Natural killer cell (primary cell): ENCODE data around the gene RNF222. TPM values are rescaled to one million over a fixed set of nuclear protein-coding genes. Genes with fewer than 3 reads are reported as not detected.

Experiments
- ATAC-seq, 3 donors: fragments of 150-1000 bp in 2 of 3; fragments of 200-7000 bp in 1 of 3; cut with Tn5 transposase; 1 replicate in 1 of 3; 2 replicates in 2 of 3; pipeline ENCODE4 v1.10.0; 2021; ENCODE audit warnings: mild to moderate bottlenecking in 2 of 3, moderate library complexity in 2 of 3
- DNase-seq, 2 donors: peaks; one replicate each; pipeline versions ENCODE4 v3.0.0 to v3.0.0-alpha.2; 2013 to 2021; ENCODE audit warnings: mixed read lengths in 1 of 2
- H3K27ac ChIP-seq: one replicate; pipeline ENCODE4 v1.5.1; 2013; ENCODE audit warnings: mild to moderate bottlenecking, low read length
- H3K27me3 ChIP-seq: one replicate; pipeline ENCODE4 v1.6.1; 2013; ENCODE audit warnings: low read length; ENCODE audit not compliant: control insufficient read depth, insufficient read depth
- H3K36me3 ChIP-seq: one replicate; pipeline ENCODE4 v1.6.1; 2013; ENCODE audit warnings: low read length; ENCODE audit not compliant: control insufficient read depth, insufficient read depth
- H3K4me1 ChIP-seq: one replicate; pipeline ENCODE4 v1.6.1; 2013; ENCODE audit warnings: low read length; ENCODE audit not compliant: control insufficient read depth, insufficient read depth
- H3K4me3 ChIP-seq: one replicate; pipeline ENCODE4 v1.5.1; 2013; ENCODE audit warnings: low read length
- H3K9me3 ChIP-seq: one replicate; pipeline ENCODE4 v1.6.1; 2013; ENCODE audit warnings: low read length; ENCODE audit not compliant: control insufficient read depth, insufficient read depth
- H3K27ac Mint-ChIP-seq, 2 donors: one replicate each; pipeline ENCODE4 v1.8.0; 2022; ENCODE audit warnings: mild to moderate bottlenecking in 2 of 2, mixed read lengths in 2 of 2, moderate library complexity in 1 of 2
- H3K27me3 Mint-ChIP-seq, 2 donors: one replicate each; pipeline ENCODE4 v1.8.0; 2022; ENCODE audit warnings: low read depth in 2 of 2, mixed read lengths in 2 of 2
- H3K36me3 Mint-ChIP-seq: one replicate; pipeline ENCODE4 v1.8.0; 2022; ENCODE audit warnings: mixed read lengths
- H3K4me1 Mint-ChIP-seq, 2 donors: one replicate each; pipeline ENCODE4 v1.8.0; 2022; ENCODE audit warnings: mixed read lengths in 2 of 2
- H3K4me3 Mint-ChIP-seq: one replicate; pipeline ENCODE4 v1.8.0; 2022; ENCODE audit warnings: mild to moderate bottlenecking, moderate library complexity, mixed read lengths
- H3K9me3 Mint-ChIP-seq, 2 donors: one replicate each; pipeline ENCODE4 v1.8.0; 2022; ENCODE audit warnings: mixed read lengths in 2 of 2
- WGBS: methylation state at CpG from one replicate; pipeline ENCODE4 v1.1.7; 2013; ENCODE audit warnings: missing lambda C conversion rate; ENCODE audit not compliant: insufficient coverage; 5-methylcytosine and 5-hydroxymethylcytosine counted together
- intact Hi-C: fragments of 100-400 bp; cut with micrococcal nuclease; formaldehyde crosslinking; loops from one replicate; pipeline ENCODE4 v1.14.2; 2022
- total RNA-seq, 4 donors: library from RNA; stranded (reverse); fragments of 120-200 nt in 1 of 4; gene quantifications; one replicate each; pipeline versions ENCODE4 v1.2.3 to v1.2.4, GENCODE V29; 2013 to 2022
- TF ChIP-seq, protein P1 (sequence below): fragments of 200-600 bp; IDR thresholded peaks from one replicate; pipeline ENCODE4 v1.8.0; 2022; ENCODE audit warnings: antibody characterized with exemption

RNF222 gene
- total RNA-seq, 3 donors from 2014 or later (not counting 1 experiment from before 2014, with no cell fraction given): 0.35 to 1.1 (median 0.52) TPM

DNA sequence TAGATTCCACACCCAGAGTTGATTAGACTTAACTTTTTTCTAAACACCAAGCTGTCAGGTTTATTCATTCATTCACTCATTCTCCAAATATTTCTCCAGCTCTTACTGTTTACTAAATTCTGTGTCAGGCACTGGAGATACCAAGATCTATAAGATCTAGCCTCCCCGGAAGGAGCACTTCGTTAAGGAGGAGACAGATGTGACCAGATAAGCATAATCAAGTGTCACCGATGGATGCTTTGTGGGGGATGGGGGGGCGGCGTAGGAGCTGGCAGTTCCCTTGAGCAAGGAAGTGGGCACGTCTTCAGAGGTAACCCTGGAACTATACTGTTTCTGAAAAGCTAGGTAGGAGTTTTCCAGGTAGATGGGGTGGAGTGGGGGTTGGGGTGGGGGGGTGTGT, 10.8 kb downstream of the RNF222 start:
- Histone ChIP-seq H3K4me1 (peaks cover 43% of the 10 kb centered on the region), H3K4me3 (no peak overlapping the region), H3K27ac (no peak overlapping the region), H3K9me3 (no peaks in the 10 kb centered on the region), H3K36me3 (no peaks in the 10 kb centered on the region), H3K27me3 (no peaks in the 10 kb centered on the region)
- intact Hi-C loops: loop anchor here (10.0 kb wide), 1 partner anchor 358 kb away; the partner anchor contains the start of gene CCDC42
- TF ChIP-seq, protein P1, sequence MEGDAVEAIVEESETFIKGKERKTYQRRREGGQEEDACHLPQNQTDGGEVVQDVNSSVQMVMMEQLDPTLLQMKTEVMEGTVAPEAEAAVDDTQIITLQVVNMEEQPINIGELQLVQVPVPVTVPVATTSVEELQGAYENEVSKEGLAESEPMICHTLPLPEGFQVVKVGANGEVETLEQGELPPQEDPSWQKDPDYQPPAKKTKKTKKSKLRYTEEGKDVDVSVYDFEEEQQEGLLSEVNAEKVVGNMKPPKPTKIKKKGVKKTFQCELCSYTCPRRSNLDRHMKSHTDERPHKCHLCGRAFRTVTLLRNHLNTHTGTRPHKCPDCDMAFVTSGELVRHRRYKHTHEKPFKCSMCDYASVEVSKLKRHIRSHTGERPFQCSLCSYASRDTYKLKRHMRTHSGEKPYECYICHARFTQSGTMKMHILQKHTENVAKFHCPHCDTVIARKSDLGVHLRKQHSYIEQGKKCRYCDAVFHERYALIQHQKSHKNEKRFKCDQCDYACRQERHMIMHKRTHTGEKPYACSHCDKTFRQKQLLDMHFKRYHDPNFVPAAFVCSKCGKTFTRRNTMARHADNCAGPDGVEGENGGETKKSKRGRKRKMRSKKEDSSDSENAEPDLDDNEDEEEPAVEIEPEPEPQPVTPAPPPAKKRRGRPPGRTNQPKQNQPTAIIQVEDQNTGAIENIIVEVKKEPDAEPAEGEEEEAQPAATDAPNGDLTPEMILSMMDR: no peak
- H3K27ac Mint-ChIP-seq: peak overlapping the region in 1 of 2 donors; percentile 53
- DNase-seq: no peak
- 92% methylated on average over 6 of the region's 6 CpGs for WGBS
- ATAC-seq: no peak
- H3K4me3 Mint-ChIP-seq: peak overlapping the region; percentile 52
- peaks cover 5% of the 10 kb centered on the region for H3K36me3 Mint-ChIP-seq
- peaks cover 0 to 4% of the 10 kb centered on the region in 2 donors for H3K27me3 Mint-ChIP-seq
- H3K9me3 Mint-ChIP-seq: no peaks in the 10 kb centered on the region
- H3K4me1 Mint-ChIP-seq: peaks cover 46 to 58% of the 10 kb centered on the region in 2 donors

DNA sequence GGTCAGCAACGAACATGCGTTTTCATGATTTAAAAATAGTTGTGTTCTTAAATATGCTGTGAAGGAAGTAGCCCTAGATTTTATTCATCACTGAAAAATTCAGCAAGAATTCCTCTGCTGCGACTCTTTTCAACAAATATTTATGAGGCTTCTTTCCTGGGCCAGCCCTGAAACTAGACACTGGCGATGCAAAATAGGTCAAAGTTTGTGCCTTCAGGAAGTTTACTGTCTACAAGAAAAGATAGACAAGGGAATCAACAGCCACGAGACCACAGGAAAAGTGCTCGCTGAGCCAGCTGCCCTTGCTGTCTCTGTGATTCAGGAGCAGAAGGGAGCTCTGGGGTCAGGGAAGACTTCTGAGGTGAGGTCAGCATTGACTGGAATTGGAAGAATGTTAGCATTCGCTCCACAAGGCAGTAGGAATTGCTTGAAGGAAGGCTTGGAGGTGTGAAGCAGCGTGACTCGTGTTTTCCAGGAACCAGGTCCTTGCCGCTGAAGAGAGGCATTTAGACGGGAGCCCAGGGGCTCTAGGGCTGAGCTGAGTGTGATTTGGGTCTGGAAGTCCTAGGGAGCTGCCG, 12.7 kb downstream of the RNF222 start:
- 91% methylated on average over 12 of the region's 12 CpGs for WGBS
- Mint-ChIP-seq H3K27me3 (peaks cover 0 to 4% of the 10 kb centered on the region in 2 donors), H3K9me3 (no peaks in the 10 kb centered on the region), H3K4me1 (peaks cover 58 to 69% of the 10 kb centered on the region in 2 donors), H3K27ac (peak overlapping the region in 1 of 2 donors; percentile 89), H3K36me3 (peaks cover 5% of the 10 kb centered on the region), H3K4me3 (peak overlapping the region; percentile 99)
- ATAC-seq (no peak), DNase-seq (no peak)
- TF ChIP-seq, protein P1: no peak
- H3K27ac ChIP-seq: no peak overlapping the region
- intact Hi-C loops: loop anchor here (5.0 to 10.0 kb wide), 2 partner anchors 52 to 360 kb away; partner anchors contain the start of genes CCDC42 and NDEL1
- peaks cover 17% of the 10 kb centered on the region for H3K36me3 ChIP-seq
- H3K9me3 ChIP-seq: no peaks in the 10 kb centered on the region
- no peaks in the 10 kb centered on the region for H3K27me3 ChIP-seq
- H3K4me3 ChIP-seq: no peak overlapping the region
- peaks cover 54% of the 10 kb centered on the region for H3K4me1 ChIP-seq

- Histone ChIP-seq H3K9me3 (no peaks in the 10 kb centered on the region), H3K4me3 (peak within 1 kb of the TSS; percentile 56), H3K36me3 (peaks cover 33% of the 10 kb centered on the region), H3K27ac (peak within 1 kb of the TSS; percentile 68), H3K27me3 (no peaks in the 10 kb centered on the region), H3K4me1 (peaks cover 41% of the 10 kb centered on the region)
- H3K27ac Mint-ChIP-seq: peak within 1 kb of the TSS; percentile 89 to 98
- intact Hi-C loops: loop anchor here (5.0 to 10.0 kb wide), 2 partner anchors 54 to 362 kb away; partner anchors contain the start of genes CCDC42 and NDEL1
- H3K4me3 Mint-ChIP-seq: peak within 1 kb of the TSS; percentile 99
- H3K4me1 Mint-ChIP-seq: peaks cover 56 to 64% of the 10 kb centered on the region in 2 donors
- TF ChIP-seq, protein P1: peak; percentile 99
- WGBS: under 1% methylated on average over 55 of the region's 55 CpGs
- peaks cover 0 to 4% of the 10 kb centered on the region in 2 donors for H3K27me3 Mint-ChIP-seq
- DNase-seq (peak; percentile 92 to 98), ATAC-seq (peak; percentile 85 to 97 (median 89))
- H3K9me3 Mint-ChIP-seq: no peaks in the 10 kb centered on the region
- peaks cover 14% of the 10 kb centered on the region for H3K36me3 Mint-ChIP-seq
Observed at GRCh38 chr17:8383143-8383822, 14.3 kb downstream of the RNF222 start, which contains the start of gene RPL26. RPL26 (minus strand) TSS chr17:8383193; CDS start chr17:8382310, 883 bp downstream.
